Left ventricle myocardium inferior (tissue), 1 donor: Measurements from ENCODE around the gene NELFE. TPM values are rescaled to one million over a fixed set of nuclear protein-coding genes. Genes with fewer than 3 reads are reported as not detected.

Experiments
- DNase-seq: peaks from one replicate; pipeline ENCODE4 v3.0.0-alpha.2; 2020
- H3K27ac ChIP-seq: fragments of 200-600 bp; replicated peaks from 2 replicates; pipeline ENCODE4 v1.8.0; 2021
- H3K27me3 ChIP-seq: fragments of 200-600 bp; 2 replicates; pipeline ENCODE4 v1.8.0; 2021; ENCODE audit warnings: low read depth
- H3K36me3 ChIP-seq: fragments of 200-600 bp; 2 replicates; pipeline ENCODE4 v1.8.0; 2021
- H3K4me1 ChIP-seq: fragments of 200-600 bp; 2 replicates; pipeline ENCODE4 v1.8.0; 2021
- H3K4me3 ChIP-seq: fragments of 200-600 bp; 2 replicates; pipeline ENCODE4 v1.8.0; 2021; ENCODE audit warnings: mild to moderate bottlenecking, moderate library complexity
- H3K9me3 ChIP-seq: fragments of 200-600 bp; replicated peaks from 2 replicates; pipeline ENCODE4 v1.8.0; 2021
- CTCF ChIP-seq: fragments of 200-600 bp; IDR thresholded peaks from 2 replicates; pipeline ENCODE4 v1.8.0; 2021; ENCODE audit warnings: antibody characterized with exemption, mild to moderate bottlenecking, borderline replicate concordance
- intact Hi-C: fragments of 100-400 bp; cut with micrococcal nuclease; formaldehyde crosslinking; loops from one replicate; pipeline ENCODE4 v1.11.0; 2022
- total RNA-seq: library from RNA; stranded (reverse); fragmentation: NEBNext Ultra II Directional; extraction: Animal tissue kit (Norgen Biotek cat#: 25700); gene quantifications from one replicate; pipeline ENCODE4 v1.2.1, GENCODE V29; 2021
- donor health status: DM: no; HTN: yes; CAD: no; lungs with severe emphysema.

Gene NELFE
- total RNA-seq, 1 donor from 2014 or later, result 39.3 TPM

GRCh38 chr6:31949926-31950548 lies 8.7 kb downstream of the NELFE start:
- H3K27ac ChIP-seq, result no peak overlapping the region
- H3K36me3 ChIP-seq, result peaks cover 36% of the 10 kb centered on the region
- no peak for TF ChIP-seq CTCF
- intact Hi-C loops, result no loop called here
- H3K4me3 ChIP-seq, result no peak overlapping the region
- H3K9me3 ChIP-seq, result no peaks in the 10 kb centered on the region
- H3K27me3 ChIP-seq, result peaks cover 3% of the 10 kb centered on the region
- peaks cover 9% of the 10 kb centered on the region for H3K4me1 ChIP-seq
- DNase-seq, result no peak

- peaks cover 25% of the 10 kb centered on the region for H3K36me3 ChIP-seq
- H3K9me3 ChIP-seq, result no peaks in the 10 kb centered on the region
- intact Hi-C loops, result no loop called here
- H3K4me1 ChIP-seq, result peaks cover 13% of the 10 kb centered on the region
- no peak overlapping the region for H3K27ac ChIP-seq
- DNase-seq, result no peak
- no peak overlapping the region for H3K4me3 ChIP-seq
- H3K27me3 ChIP-seq, result peaks cover 15% of the 10 kb centered on the region
- no peak for TF ChIP-seq CTCF
These were observed 9.9 kb downstream of the NELFE start for GRCh38 chr6:31948753-31949413.

GRCh38 chr6:31948306-31948705 lies 10.5 kb downstream of the NELFE start:
- TF ChIP-seq CTCF, result no peak
- no peak for DNase-seq
- intact Hi-C loops, result no loop called here
- Histone ChIP-seq H3K36me3 (peaks cover 19% of the 10 kb centered on the region), H3K27ac (no peak overlapping the region), H3K9me3 (no peaks in the 10 kb centered on the region), H3K27me3 (peaks cover 21% of the 10 kb centered on the region), H3K4me1 (peaks cover 13% of the 10 kb centered on the region), H3K4me3 (no peak overlapping the region)

GRCh38 chr6:31947864-31948263 lies 10.9 kb downstream of the NELFE start:
- Histone ChIP-seq H3K9me3 (no peaks in the 10 kb centered on the region), H3K27ac (no peak overlapping the region), H3K36me3 (peaks cover 15% of the 10 kb centered on the region), H3K4me3 (no peak overlapping the region), H3K4me1 (peaks cover 13% of the 10 kb centered on the region), H3K27me3 (peaks cover 25% of the 10 kb centered on the region)
- intact Hi-C loops, result no loop called here
- no peak for TF ChIP-seq CTCF
- no peak for DNase-seq

- Histone ChIP-seq H3K36me3 (peaks cover 8% of the 10 kb centered on the region), H3K4me1 (peaks cover 13% of the 10 kb centered on the region), H3K27ac (no peak overlapping the region), H3K9me3 (no peaks in the 10 kb centered on the region), H3K27me3 (peaks cover 32% of the 10 kb centered on the region), H3K4me3 (no peak overlapping the region)
- TF ChIP-seq CTCF, result no peak
- no peak for DNase-seq
- intact Hi-C loops, result no loop called here
These were observed 11.6 kb downstream of the NELFE start for GRCh38 chr6:31947070-31947675.
